Type B pancreatic cell (in vitro differentiated cells): Measurements from ENCODE around the gene SLCO4A1. TPM values are rescaled to one million over a fixed set of nuclear protein-coding genes. Genes with fewer than 3 reads are reported as not detected.
"Not testable (repeated sequence)": the region's sequence is repeated elsewhere in the genome, so short reads cannot be mapped to it uniquely, and the experiment has no call there.

Experiments used
- DNase-seq: peaks from one replicate; pipeline ENCODE4 v3.0.0; 2021; ENCODE audit warnings: mixed read lengths; ENCODE audit not compliant: unreplicated experiment; ENCODE audit errors: extremely low spot score
- H3K27ac Mint-ChIP-seq: 2 replicates; pipeline ENCODE4 v1.8.0; 2021; ENCODE audit warnings: mild to moderate bottlenecking, mixed read lengths
- H3K27me3 Mint-ChIP-seq: 2 replicates; pipeline ENCODE4 v1.8.0; 2021; ENCODE audit warnings: mixed read lengths
- H3K36me3 Mint-ChIP-seq: 2 replicates; pipeline ENCODE4 v1.8.0; 2021; ENCODE audit warnings: mixed read lengths
- H3K4me1 Mint-ChIP-seq: one replicate; pipeline ENCODE4 v1.8.0; 2021; ENCODE audit warnings: mixed read lengths; ENCODE audit not compliant: unreplicated experiment
- H3K4me3 Mint-ChIP-seq: 2 replicates; pipeline ENCODE4 v1.8.0; 2021; ENCODE audit warnings: mild to moderate bottlenecking, mixed read lengths
- H3K9me3 Mint-ChIP-seq: 2 replicates; pipeline ENCODE4 v1.8.0; 2021; ENCODE audit warnings: mixed read lengths
- total RNA-seq: library from RNA; stranded (reverse); gene quantifications from 2 replicates; pipeline ENCODE4 v1.2.1, GENCODE V29; 2021; ENCODE audit warnings: low replicate concordance
- TF ChIP-seq, protein P1 (sequence below): fragments of 200-600 bp; sonication (generic); conservative IDR thresholded peaks from 2 replicates; pipeline ENCODE4 v1.5.0; 2021; ENCODE audit warnings: antibody characterized with exemption, mild to moderate bottlenecking

SLCO4A1 gene
- total RNA-seq, 1 donor from 2014 or later = 5.3 TPM

- no peak overlapping the region for H3K4me3 Mint-ChIP-seq
- H3K36me3 Mint-ChIP-seq = no peaks in the 10 kb centered on the region
- TF ChIP-seq, protein P1, sequence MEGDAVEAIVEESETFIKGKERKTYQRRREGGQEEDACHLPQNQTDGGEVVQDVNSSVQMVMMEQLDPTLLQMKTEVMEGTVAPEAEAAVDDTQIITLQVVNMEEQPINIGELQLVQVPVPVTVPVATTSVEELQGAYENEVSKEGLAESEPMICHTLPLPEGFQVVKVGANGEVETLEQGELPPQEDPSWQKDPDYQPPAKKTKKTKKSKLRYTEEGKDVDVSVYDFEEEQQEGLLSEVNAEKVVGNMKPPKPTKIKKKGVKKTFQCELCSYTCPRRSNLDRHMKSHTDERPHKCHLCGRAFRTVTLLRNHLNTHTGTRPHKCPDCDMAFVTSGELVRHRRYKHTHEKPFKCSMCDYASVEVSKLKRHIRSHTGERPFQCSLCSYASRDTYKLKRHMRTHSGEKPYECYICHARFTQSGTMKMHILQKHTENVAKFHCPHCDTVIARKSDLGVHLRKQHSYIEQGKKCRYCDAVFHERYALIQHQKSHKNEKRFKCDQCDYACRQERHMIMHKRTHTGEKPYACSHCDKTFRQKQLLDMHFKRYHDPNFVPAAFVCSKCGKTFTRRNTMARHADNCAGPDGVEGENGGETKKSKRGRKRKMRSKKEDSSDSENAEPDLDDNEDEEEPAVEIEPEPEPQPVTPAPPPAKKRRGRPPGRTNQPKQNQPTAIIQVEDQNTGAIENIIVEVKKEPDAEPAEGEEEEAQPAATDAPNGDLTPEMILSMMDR = no peak
- no peaks in the 10 kb centered on the region for H3K9me3 Mint-ChIP-seq
- peaks cover 4% of the 10 kb centered on the region for H3K27me3 Mint-ChIP-seq
- no peak for DNase-seq
- peaks cover 15% of the 10 kb centered on the region for H3K4me1 Mint-ChIP-seq
- no peak overlapping the region for H3K27ac Mint-ChIP-seq
Measured at GRCh38 chr20:62625921-62626547, 16.3 kb upstream of the SLCO4A1 start.

GRCh38 chr20:62627425-62627824, 14.9 kb upstream of the SLCO4A1 start:
- H3K9me3 Mint-ChIP-seq, H3K36me3 Mint-ChIP-seq, DNase-seq, H3K4me3 Mint-ChIP-seq, H3K27ac Mint-ChIP-seq, H3K27me3 Mint-ChIP-seq: not testable (repeated sequence)
- H3K4me1 Mint-ChIP-seq = peaks cover 22% of the 10 kb centered on the region

GRCh38 chr20:62627901-62628612, 14.2 kb upstream of the SLCO4A1 start:
- H3K4me3 Mint-ChIP-seq = no peak overlapping the region
- TF ChIP-seq, protein P1 = no peak
- no peaks in the 10 kb centered on the region for H3K36me3 Mint-ChIP-seq
- H3K4me1 Mint-ChIP-seq = peaks cover 27% of the 10 kb centered on the region
- no peak for DNase-seq
- H3K9me3 Mint-ChIP-seq = no peaks in the 10 kb centered on the region
- H3K27ac Mint-ChIP-seq = peak overlapping the region; percentile 76
- H3K27me3 Mint-ChIP-seq = peaks cover 11% of the 10 kb centered on the region

- H3K27ac Mint-ChIP-seq = peak overlapping the region; percentile 76
- H3K4me3 Mint-ChIP-seq = no peak overlapping the region
- TF ChIP-seq, protein P1 = no peak
- DNase-seq = no peak
- H3K27me3 Mint-ChIP-seq = peaks cover 17% of the 10 kb centered on the region
- H3K9me3 Mint-ChIP-seq = no peaks in the 10 kb centered on the region
- peaks cover 25% of the 10 kb centered on the region for H3K4me1 Mint-ChIP-seq
- H3K36me3 Mint-ChIP-seq = no peaks in the 10 kb centered on the region
Measured at GRCh38 chr20:62628691-62629090, 13.6 kb upstream of the SLCO4A1 start.

DNA sequence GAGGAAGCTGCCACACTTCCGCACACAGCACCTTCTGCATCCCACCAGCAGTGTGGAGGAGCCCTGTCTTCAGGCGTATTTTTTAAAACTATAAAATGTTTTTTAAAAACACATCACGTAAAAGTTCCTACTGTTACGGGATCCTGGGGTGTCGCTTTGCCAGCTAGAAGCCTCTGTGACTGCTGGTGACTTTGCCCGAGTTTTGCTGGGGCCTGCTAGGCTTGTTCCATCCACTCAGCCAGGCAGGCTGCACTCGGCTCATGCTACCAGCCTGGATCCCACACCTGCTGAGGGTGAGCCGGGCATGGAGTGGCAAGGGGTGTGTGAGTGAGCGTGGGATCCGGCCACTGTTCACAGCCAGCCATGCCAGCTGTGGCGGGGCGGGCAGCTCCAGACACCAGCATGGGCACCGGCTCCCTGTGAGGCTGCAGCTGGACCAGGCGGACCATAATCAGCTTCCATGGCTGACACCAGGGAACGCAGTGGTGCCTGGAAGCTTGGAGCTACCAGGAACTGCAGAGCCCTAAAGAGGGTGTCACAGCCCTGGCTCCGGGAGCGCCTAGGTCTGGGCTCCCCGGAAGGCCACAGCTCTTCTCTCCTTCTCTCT, 12.3 kb upstream of the SLCO4A1 start:
- Mint-ChIP-seq H3K4me1 (peaks cover 19% of the 10 kb centered on the region), H3K27me3 (peaks cover 17% of the 10 kb centered on the region), H3K9me3 (no peaks in the 10 kb centered on the region), H3K4me3 (no peak overlapping the region), H3K36me3 (no peaks in the 10 kb centered on the region), H3K27ac (no peak overlapping the region)
- TF ChIP-seq, protein P1 = no peak
- DNase-seq = no peak
